NCI-H2107 (cell line): ENCODE data around the gene KLHL29.

Source experiments
- DNase-seq: peaks from one replicate; lab custom pipeline; 2025; lab: John Stamatoyannopoulos, UW

The KLHL29 gene

DNA sequence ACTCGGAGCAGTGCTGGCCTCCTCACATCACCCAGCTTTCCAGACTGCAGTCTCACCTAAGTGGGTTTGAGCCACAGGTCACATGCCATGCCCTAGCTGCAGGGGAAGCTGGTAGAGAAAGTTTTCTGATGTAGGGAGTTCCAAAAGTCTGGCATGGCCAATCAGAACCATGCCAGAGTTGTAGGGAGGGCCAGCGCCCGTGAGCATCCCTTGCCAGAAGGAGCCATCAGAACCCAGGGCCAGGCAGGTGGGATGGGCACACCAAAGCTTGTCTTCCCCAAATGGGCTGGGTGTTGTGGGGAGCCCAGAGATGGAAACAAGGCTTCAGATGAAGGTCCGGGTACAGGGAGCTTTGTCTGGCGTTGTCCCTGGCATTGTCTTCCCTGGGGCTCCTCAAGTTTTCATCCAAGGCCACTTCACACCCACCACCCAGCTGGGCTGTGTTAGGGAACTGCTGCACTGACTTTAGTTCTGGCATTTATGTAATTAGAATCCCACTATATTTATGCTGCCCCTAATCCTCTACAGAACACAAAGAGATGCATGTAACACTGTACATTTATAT lies 247.9 kb downstream of the KLHL29 start:
- no peak for DNase-seq

DNA sequence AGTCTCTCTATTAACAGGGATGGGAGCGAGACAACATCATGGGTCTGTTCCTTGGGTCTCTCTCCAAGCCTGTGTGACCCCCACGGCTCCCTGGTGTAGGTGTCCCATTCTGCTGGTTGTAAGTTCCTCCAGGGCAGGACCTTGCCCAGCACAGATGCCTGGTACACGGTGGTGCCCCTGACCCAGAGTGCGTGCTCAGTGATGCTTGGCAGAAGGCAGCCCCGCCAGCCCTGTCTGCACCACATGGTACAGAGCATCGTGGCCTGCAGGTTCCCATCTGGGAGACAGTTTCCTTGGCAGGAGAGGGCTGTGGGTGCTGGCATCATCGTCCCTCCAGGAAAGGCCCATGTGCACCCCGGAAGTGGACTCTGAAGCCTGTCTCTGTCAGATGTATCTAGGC lies 249.0 kb downstream of the KLHL29 start:
- DNase-seq = no peak

DNA sequence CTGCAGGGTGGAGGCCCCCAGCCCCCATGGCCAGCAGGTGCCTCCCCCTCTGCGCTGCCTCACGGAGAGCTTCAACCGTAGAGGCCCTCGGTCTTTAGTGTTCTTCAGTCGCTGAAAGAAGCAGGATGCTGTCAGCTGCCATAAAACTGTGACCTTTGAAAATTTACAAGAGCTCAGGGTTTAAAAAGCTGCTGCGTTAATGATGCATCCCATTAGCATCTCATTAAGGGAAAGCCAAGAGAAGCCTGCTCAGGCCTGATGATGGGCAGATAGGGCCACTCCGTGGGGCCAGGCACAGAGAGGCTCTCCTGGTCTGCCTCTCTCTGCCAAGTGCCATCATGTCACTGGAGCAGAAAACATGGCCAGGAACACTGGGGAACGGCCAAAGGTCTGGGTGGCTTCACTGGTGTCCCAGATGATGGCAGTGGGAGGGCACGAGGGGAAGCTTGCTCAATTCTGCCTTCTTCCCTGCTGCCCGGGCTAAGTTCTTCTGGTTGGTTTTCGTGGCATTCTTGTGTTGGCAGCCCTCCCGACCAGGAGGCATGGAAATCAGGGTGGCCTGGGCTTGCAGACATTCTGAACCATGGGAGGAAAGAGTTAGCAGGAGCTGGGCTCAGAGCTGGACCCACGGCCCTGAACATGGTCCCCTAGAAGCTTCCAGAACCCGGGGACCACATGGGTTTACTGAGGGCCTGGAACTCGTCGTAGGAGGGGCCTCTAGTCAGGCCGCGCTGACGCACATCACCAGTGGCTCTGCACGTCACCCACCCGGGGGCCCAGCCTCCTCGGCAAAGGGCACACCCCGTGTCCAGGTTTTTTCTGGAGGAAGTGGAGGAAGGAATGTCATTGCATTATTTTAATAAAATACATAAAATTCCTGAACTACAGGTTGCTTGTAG lies 250.7 kb downstream of the KLHL29 start:
- DNase-seq = no peak

DNA sequence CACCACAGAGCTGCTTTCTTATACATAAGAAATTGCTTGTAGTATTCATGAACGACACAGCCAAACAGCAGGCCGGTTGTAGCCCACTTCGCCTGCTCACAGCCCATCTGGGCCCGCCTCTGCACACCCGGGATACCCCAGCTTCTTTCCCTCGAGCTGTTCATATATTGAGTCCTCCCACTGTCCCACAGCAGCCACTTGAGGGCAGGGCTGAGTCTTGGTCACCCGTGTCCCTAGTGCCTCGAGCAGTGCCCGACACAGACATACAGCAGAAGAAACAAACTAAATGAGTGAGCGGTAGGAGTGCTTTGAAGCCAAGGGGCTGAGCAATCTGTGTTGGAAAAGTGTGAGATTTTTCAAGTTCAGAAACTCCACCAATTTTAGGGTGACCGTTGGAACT lies 251.4 kb downstream of the KLHL29 start:
- no peak for DNase-seq

DNA sequence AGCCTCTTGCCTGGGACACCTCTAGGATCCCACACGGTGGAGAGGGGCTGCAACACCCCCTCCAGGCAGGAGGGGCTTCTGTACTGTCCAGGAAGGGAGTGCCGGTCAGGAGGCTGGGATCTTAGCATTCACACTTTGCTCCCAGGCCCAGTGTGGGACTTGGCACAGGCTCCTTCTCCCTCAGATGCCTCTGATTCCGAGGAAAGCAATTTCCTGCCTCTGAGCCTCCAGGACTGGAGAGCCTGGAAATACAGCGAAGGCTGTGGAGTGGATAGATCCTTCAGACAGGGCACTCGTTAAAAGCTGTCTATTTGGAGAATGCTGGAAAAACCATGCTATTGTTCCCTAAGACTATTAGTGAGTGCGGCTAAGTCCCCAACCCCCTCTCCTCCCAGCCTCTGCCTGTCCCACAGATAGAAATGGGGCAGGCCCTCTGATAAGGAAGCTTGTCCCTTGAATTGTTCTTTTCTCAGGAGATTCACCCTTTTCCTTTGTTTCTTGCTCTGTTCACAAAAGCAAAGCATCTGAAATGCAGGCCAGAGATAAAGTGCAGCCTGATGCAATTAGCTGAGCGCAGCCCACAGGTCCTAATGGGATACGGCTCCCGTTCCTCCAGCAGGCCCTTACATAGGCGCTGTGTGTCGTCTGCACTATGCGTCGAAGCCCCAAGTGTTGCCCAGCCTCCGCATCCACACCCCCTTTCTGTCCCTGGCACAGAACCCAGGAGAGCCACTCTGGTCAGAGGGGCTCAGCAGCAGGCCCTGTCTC lies 252.2 kb downstream of the KLHL29 start:
- no peak for DNase-seq

DNA sequence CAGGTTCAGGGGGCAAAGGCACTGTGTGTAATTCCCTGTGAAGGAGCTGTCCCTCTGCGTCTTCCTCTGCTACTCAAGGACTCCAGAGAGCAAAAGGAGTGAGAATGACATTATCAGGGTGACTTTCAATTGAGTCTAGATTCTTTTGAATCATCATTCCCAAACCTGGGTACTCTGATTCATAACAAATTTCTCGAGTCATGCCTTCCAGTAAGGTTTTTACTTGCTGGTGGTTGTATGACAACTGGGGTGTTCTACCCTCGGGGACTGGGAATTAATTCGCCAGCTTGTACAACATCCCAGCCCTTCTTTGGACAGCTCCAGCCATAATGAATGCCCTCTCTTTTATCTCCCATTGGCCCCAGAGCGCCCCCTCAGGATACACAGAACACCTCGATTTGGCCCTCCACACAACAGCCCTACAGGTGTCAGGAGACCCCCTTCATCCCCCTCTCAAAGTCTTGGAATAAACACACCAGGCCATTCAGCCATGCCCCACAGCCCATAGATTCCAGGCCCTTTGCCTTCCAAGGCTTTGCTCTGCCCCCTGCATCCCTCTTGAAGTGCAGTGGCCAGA lies 254.5 kb downstream of the KLHL29 start:
- DNase-seq = no peak

DNA sequence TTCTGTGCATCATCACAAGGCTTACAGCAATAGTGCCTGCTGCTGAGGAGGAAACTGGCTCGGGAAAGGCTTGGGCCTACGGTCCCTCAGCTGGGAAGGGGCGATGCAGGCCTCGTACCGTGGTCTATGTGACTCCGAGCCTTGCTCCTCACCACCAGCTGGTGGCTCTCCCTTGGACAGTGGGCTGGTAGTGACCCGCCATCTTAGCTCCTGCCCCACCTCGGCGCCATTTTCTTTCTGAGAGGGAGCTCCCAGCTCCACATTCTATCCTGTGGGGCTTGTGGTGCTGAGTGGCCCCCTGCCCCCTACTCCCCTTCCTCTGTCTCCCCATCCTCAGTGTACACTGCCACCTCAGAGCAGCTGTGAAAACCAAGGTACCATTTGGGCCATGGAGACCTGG lies 255.7 kb downstream of the KLHL29 start:
- DNase-seq = no peak

DNA sequence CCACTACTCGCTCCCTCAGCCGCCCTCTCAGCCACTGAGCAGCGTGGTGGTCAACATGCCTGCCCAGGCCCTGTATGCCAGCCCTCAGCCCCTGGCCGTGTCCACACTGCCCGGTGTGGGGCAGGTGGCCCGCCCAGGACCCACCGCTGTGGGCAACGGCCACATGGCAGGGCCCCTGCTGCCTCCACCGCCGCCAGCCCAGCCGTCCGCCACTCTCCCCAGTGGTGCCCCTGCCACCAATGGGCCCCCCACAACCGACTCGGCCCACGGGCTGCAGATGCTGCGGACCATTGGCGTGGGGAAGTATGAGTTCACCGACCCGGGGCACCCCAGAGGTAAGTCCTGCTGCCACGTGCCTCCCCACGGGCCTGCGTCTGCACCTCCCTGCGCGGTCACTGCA lies 257.5 kb downstream of the KLHL29 start:
- DNase-seq = no peak

DNA sequence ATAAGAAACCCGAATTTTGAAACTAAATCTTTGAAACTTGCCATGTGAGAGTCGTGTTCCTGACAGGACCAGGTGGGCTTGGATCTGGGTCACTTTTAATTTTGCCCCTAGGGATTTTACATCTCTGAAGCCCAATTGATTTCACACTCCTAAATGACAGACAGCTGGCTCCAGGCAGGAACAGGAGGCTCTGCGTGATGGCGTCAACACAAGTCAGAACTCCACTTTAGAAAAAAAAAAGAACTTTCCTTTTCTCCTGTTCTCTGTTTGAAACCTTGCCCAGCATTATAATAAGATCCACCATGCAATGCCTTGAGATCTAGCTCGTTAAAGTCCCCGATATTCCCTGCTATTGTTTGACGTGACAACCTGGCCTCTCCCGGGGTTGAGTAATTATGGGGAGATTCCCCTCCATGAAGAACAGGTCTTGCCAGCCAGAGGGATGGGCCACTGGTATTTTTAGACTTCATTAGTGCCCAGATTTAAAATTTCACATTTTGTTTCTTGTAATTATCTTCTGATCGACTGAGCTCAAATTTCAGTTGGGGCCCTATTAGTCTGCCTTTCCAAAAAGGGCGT lies 260.3 kb downstream of the KLHL29 start:
- no peak for DNase-seq

DNA sequence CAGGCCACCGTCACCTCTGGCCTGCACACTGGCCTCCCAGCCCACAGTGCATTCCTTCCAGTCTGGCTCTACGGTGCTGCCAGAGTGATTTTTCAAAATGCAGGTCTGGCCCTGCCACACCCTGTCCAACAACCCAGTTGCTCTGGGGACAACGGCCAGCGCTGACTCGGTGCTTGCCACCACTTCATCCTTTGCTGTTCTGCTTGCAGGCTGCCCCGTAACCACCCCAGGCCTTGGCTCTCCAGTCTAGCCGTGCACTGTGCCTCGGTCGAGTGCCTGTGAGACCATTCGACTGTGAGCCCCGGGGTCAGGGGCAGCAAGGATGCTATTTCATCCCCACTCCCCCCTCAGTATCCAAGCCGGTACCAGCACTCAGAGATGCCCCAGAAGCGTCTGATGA lies 262.6 kb downstream of the KLHL29 start:
- DNase-seq = no peak

DNA sequence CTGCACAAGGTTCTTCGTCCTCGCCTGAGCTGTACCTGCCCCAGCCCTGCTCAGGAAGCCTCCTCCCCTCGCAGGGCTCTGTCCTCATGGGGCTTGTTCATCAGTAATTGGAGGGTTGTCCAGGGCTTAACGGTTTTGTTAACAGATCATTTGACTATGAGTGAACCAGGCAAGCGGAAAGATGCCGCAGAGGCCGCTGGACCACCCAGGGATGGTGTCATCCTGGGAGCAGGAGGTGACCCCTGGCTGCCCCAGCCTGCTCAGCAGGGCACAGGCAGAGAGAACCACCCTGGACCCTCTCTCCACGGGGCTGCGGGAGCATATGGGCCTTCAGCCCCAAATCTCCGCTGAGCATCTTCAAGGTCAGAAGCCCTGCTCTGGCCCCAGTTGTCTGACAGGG lies 264.3 kb downstream of the KLHL29 start:
- no peak for DNase-seq

DNA sequence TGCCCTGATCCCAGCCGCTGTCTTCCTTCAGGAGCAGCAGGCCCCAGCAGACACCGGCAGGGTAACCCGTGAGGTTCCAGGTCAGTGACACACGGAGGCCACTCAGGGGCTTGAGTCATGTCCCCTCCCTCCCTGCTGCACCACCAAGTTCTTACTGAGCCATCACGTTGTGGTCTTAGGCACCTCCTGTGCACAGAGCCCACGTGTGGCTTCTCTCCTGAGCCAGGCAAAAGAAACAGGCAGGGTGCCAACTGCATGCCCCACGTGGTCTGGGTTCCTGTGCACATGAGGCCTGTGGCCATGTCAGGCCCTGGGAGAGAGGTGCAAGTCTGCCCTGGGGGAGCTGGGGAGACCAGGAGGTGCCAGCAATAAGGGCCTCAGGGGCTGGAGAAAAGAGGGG lies 264.8 kb downstream of the KLHL29 start:
- no peak for DNase-seq

DNA sequence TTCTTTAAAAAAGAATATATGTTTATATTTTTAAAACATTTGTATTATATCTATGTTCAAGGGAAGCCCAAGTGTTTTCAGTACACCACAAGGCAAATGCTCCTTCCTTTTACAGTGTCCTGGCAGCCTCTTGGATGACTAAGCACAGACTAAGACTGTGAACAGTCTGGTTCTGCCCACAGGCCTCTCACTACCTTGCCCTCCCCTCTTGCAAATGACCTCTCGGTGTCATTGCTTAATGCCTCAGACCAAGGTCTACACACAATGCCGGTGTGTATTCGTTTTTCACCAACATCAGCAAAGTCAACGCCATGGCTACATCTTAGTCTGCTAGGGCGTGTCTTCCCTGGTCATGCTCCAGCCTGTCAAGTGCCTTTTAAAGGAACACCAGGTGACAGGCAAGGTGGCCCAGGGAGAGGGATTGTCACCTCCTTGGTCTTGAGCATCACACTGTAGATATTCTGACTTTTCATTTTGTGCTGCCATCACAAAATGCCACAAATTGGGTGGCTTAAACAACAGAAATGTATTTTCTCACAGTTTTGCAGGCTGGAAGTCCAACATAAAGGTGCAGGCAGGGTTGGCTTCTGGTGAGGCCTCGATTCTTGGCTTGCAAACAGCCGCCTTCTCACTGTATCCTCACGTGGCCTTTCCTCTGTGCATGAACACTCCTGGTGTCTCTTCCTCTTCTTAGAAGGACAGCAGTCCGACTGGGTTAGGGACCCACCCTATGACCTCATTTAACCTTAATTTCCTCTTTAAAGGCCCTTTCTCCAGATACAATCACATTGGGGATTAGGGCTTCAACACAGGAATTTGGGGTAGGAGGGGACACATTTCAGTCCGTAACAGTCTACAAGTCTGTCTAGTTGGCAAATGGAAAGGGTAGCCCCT lies 266.5 kb downstream of the KLHL29 start:
- DNase-seq = no peak

DNA sequence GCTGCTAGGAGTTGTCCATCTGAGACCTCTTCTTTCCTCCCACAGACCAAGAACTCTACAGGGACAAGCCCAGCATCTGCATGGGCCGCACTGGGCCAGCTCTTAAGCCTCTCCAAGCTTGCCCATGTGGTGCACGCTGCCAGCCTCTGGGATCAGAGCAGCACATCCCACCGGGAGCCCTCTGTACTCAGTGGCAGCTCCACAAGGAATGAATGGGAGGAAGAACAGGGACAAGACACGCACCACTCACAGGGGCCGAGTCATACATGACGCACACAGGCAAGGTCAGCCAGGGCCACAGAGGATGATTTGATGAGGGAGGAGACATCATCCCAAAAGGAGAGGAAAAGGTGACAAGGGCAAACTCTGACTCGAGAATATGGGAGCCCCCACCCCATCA lies 268.3 kb downstream of the KLHL29 start:
- no peak for DNase-seq

DNA sequence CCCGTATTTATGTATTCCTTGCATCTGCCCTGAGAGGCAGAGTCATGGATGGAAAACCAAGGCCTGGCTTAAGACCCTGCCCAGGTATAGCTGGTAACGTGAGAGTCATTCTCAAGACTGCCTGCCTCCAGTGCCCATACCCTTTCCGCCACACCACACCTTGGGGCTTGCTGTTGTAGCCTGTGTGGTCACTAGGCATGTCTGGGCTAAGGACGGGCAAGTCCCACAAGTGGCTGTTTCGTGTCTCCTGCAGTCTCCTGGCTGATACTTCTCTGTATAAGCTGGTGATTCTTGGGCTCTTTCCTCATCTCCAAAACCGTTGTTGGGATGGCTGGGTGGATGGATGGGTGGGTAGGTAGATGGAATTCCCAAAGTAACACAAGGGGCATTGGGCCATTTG lies 269.8 kb downstream of the KLHL29 start:
- no peak for DNase-seq

DNA sequence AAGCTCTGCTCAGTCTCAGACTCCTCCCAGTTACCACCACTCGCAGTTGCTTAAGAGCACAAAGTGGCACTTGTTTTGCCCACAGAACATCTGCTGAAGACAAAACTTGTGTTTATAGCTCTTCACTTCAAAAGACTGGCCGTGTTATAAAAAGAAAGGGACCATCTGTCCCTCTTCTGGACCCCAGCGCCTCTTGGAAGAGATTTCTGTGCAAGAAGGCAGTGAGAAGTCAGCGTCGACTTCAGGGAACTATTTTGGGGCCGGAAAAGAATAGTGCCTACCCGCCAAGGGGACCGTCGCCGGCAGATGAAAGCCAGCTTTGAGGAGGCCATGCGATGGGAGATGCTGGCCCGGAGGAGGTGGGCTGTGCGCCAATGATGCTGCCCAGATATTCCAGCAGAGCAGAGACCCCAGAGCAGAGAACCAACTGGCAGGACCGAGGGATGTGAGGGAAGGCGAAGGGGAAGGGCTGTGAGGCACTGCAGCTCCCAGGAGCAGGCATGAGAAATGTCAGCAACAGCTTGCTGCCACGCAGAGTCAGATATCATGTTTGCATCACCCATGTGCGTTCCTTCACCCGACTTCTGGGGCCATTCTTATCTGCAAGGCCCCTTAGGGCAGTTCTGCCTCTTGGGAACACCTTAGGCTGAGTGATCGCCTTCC lies 271.1 kb downstream of the KLHL29 start:
- no peak for DNase-seq

DNA sequence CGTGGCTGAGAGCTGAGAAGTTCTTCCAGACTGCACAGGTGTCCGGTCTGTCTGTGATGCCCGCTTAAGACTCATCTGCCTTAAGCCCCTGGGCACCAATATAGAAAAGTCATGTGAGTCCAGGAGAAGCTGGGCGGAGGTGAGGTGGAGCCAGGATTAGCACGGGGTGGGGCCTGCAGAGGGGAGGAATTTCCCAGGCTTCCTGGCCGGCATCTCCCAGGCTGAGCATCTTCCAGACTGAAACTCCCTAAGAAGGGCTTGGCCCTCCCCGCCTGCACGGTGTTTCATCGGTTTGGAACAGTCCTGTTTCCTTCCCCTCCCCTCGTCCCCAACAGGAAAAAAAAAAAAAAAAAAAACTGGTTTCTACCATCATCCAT lies 271.6 kb downstream of the KLHL29 start:
- DNase-seq = no peak

DNA sequence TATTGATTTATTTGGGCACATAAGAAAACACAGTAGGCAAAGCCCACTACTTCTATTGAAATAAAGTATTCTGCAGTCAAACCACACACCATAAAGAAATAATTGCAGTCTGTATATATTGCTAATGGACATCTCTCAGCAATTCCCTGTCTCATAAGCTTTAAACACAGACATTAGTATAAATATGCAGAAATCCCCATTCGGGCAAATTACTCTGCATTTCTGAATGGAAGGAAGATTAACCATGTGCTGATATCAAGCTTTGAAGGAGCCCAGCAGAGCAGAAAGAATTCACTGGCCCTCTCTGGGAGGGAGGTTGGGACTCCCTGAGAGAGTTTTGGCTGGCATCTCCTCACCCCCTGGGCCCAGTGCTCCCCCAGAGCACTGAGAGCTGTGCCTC lies 272.4 kb downstream of the KLHL29 start:
- DNase-seq = no peak

DNA sequence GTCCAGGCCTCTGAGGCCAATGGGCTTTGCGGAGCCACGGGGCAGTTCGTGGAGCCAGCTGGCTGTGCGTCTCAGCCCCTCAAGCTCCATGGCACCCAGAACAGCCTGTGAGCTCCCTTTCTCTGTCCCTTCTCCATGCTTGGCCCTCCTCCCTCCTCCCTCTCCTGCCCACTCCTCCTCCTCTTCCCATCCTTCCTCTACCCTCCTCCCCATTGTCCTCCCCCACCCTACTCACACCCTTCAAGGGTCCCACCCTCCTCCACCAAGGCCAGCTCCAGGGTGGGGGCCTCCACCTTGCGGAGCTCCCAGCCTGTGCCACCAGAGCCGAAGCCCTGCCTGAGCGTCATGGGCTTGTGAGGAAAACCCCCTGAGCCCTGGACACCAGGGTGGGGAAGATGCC lies 273.0 kb downstream of the KLHL29 start:
- DNase-seq = no peak

DNA sequence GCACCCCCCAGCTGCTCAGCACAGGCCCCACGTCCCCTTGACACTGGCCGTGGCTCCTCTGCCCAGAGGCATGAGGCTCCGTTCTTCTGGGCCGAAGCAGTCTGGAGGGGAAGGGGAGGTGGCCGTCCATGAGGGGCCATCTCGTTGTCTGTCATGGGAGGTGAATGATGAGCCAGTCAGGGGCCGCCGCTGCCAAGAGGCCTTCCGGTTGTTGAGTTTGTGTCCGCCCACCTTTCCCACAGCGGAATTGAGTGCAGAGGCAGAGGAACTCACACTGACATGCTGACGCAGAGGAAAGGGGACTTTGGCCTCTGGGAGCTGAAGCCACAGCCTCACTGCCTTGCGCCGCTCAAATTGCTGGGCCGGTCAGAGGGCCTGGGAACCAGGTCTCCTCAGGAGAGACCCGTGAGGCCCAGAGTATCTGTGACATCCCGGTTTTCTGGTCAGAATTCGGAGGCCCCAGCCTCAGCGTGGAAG lies 273.5 kb downstream of the KLHL29 start:
- no peak for DNase-seq

DNA sequence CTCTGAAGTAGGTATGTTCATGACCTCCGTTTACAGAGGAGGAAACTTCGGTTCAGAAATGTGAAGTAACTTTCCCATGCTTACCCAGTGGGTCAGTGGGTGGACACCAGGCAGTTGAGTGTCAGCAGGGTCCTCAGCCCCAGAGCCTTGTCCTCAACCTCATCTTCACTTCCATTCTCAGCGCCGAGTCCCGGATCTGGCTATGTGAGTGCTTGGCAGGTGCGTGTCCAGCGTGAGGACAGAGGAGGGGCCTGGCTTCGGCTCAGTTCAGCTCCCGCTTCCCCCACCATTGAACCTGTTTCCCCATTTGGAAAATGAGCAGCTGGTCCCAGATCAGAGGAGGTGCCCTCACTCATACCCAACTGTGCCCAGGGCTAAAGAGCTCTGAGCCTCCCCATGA lies 274.3 kb downstream of the KLHL29 start:
- DNase-seq = no peak
